Measurements from ENCODE around the gene MX1. TPM values are rescaled to one million over a fixed set of nuclear protein-coding genes. Genes with fewer than 3 reads are reported as not detected.

Gene MX1
- total RNA-seq, 4 donors from 2014 or later: 20.2 to 40.3 (median 31.5) TPM

GRCh38 chr21:41453761-41454160 is 27.7 kb downstream of the MX1 start:
- Histone ChIP-seq H3K36me3 (peaks cover 0 to 97% of the 10 kb centered on the region in 2 donors), H3K27me3 (no peaks in the 10 kb centered on the region), H3K9me3 (no peaks in the 10 kb centered on the region), H3K4me1 (no peaks in the 10 kb centered on the region), H3K27ac (no peak overlapping the region), H3K4me3 (no peak overlapping the region)
- TF ChIP-seq POLR2A (IDR thresholded peaks at IDR 0.05) (no peak), CTCF (IDR thresholded peaks at IDR 0.05) (no peak), EP300 (IDR thresholded peaks at IDR 0.05) (no peak), POLR2AphosphoS5 (IDR thresholded peaks at IDR 0.05) (no peak)
- ATAC-seq: no peak
- 42 to 96% methylated on average over 3 of the region's 3 CpGs for WGBS, 2 donors (ENCODE audit: low coverage in 1 of 2)

- Histone ChIP-seq H3K9me3 (no peaks in the 10 kb centered on the region), H3K4me1 (peaks cover 0 to 3% (median 0%) of the 10 kb centered on the region in 3 donors), H3K4me3 (no peak overlapping the region), H3K27ac (no peak overlapping the region), H3K27me3 (no peaks in the 10 kb centered on the region), H3K36me3 (peaks cover 0 to 69% of the 10 kb centered on the region in 2 donors)
- TF ChIP-seq CTCF (IDR thresholded peaks at IDR 0.05) (no peak), POLR2A (IDR thresholded peaks at IDR 0.05) (no peak), POLR2AphosphoS5 (IDR thresholded peaks at IDR 0.05) (no peak), EP300 (IDR thresholded peaks at IDR 0.05) (no peak)
- WGBS, 2 donors (ENCODE audit: low coverage in 1 of 2): 86 to 96% methylated on average over 3 to 5 of the region's 6 CpGs
- no peak for ATAC-seq
Observed at GRCh38 chr21:41458121-41458520, 32.1 kb downstream of the MX1 start.

- Histone ChIP-seq H3K4me1 (peaks cover 0 to 3% (median 0%) of the 10 kb centered on the region in 3 donors), H3K4me3 (no peak overlapping the region), H3K36me3 (peaks cover 0 to 65% of the 10 kb centered on the region in 2 donors), H3K27ac (no peak overlapping the region), H3K9me3 (no peaks in the 10 kb centered on the region), H3K27me3 (no peaks in the 10 kb centered on the region)
- TF ChIP-seq CTCF (IDR thresholded peaks at IDR 0.05) (no peak), EP300 (IDR thresholded peaks at IDR 0.05) (no peak), POLR2AphosphoS5 (IDR thresholded peaks at IDR 0.05) (no peak), POLR2A (IDR thresholded peaks at IDR 0.05) (no peak)
- no peak for ATAC-seq
- 87 to 100% methylated on average over 1 to 13 of the region's 22 CpGs for WGBS, 2 donors (ENCODE audit: low coverage in 1 of 2)
Observed at GRCh38 chr21:41458559-41458958, 32.5 kb downstream of the MX1 start.

GRCh38 chr21:41459884-41460534 is 34.0 kb downstream of the MX1 start:
- WGBS, 2 donors (ENCODE audit: low coverage in 1 of 2): no CpG with 5 or more reads among the region's 9 CpGs
- peaks cover 0 to 3% (median 0%) of the 10 kb centered on the region in 3 donors for H3K4me1 ChIP-seq
- peak; percentile 5 for ATAC-seq
- no peak overlapping the region for H3K4me3 ChIP-seq
- H3K27me3 ChIP-seq: no peaks in the 10 kb centered on the region
- no peak for TF ChIP-seq POLR2A (IDR thresholded peaks at IDR 0.05)
- no peak for TF ChIP-seq EP300 (IDR thresholded peaks at IDR 0.05)
- no peak for TF ChIP-seq POLR2AphosphoS5 (IDR thresholded peaks at IDR 0.05)
- TF ChIP-seq CTCF (IDR thresholded peaks at IDR 0.05): no peak
- H3K36me3 ChIP-seq: peaks cover 0 to 50% of the 10 kb centered on the region in 2 donors
- H3K9me3 ChIP-seq: no peaks in the 10 kb centered on the region
- H3K27ac ChIP-seq: no peak overlapping the region
